Measurements from ENCODE around the gene GATA2. TPM values are rescaled to one million over a fixed set of nuclear protein-coding genes. Genes with fewer than 3 reads are reported as not detected.

The GATA2 gene
- total RNA-seq, 1 donor from 2014 or later: 1.7 TPM

- TF ChIP-seq, protein P1, sequence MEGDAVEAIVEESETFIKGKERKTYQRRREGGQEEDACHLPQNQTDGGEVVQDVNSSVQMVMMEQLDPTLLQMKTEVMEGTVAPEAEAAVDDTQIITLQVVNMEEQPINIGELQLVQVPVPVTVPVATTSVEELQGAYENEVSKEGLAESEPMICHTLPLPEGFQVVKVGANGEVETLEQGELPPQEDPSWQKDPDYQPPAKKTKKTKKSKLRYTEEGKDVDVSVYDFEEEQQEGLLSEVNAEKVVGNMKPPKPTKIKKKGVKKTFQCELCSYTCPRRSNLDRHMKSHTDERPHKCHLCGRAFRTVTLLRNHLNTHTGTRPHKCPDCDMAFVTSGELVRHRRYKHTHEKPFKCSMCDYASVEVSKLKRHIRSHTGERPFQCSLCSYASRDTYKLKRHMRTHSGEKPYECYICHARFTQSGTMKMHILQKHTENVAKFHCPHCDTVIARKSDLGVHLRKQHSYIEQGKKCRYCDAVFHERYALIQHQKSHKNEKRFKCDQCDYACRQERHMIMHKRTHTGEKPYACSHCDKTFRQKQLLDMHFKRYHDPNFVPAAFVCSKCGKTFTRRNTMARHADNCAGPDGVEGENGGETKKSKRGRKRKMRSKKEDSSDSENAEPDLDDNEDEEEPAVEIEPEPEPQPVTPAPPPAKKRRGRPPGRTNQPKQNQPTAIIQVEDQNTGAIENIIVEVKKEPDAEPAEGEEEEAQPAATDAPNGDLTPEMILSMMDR (IDR thresholded peaks at IDR 0.05; ENCODE audit: unreplicated experiment): no peak
- DNase-seq (ENCODE audit: low spot score, unreplicated experiment): no peak
- Mint-ChIP-seq H3K27ac (no peak overlapping the region), H3K9me3 (ENCODE audit: low read depth) (no peaks in the 10 kb centered on the region), H3K36me3 (ENCODE audit: insufficient read depth) (no peaks in the 10 kb centered on the region), H3K27me3 (peaks cover 26% of the 10 kb centered on the region), H3K4me3 (ENCODE audit: low read depth) (no peak overlapping the region), H3K4me1 (ENCODE audit: low read depth) (no peaks in the 10 kb centered on the region)
Observed at GRCh38 chr3:128532012-128532983, 39.3 kb upstream of the GATA2 start.

DNA sequence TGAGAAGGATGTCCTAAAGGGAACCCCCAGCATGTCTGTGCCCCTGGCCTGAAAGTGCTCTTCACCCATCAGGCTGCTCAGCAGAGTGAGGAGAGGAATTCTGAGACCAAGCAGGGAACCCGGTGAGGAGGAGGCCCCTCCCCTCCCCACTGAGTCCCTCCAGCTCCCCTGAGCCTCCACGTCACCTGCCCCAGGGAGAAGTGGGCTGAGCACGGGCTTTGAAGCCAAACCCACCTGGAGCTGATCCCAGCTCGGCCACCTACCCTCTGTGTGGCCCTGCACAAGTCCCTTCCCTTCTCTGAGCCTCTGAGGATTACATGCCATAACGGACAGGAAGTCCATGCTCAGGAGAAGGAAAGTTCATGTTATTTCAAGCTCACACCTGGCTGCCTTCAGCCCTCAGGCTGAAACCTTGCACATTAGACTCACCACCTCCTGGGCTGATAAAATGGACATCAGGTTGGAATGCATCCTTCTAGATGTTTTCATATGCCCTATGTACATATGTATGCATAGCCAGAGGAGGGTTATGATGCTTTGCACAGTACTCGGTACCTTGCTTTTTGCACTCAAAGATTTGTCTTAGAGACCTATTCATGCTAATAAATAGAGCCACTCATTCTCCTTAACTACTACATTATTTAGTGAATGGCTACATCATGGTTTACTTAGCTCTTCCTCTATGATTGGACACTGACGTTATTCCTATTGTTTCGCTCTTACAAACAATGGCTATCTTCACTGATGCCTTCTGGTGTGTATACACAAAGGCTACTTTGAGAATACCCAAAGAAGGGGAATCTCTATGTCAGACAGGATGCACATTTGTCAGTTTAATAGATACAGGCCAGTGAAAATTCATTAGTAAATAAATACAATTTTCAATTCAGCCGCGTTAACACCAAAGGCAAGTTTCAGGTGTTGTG, 31.6 kb upstream of the GATA2 start:
- H3K27ac Mint-ChIP-seq: no peak overlapping the region
- no peak for DNase-seq (ENCODE audit: low spot score, unreplicated experiment)
- TF ChIP-seq, protein P1 (IDR thresholded peaks at IDR 0.05; ENCODE audit: unreplicated experiment): no peak
- H3K4me3 Mint-ChIP-seq (ENCODE audit: low read depth): no peak overlapping the region
- no peaks in the 10 kb centered on the region for H3K9me3 Mint-ChIP-seq (ENCODE audit: low read depth)
- H3K27me3 Mint-ChIP-seq: peaks cover 36% of the 10 kb centered on the region
- H3K36me3 Mint-ChIP-seq (ENCODE audit: insufficient read depth): no peaks in the 10 kb centered on the region
- no peaks in the 10 kb centered on the region for H3K4me1 Mint-ChIP-seq (ENCODE audit: low read depth)

- Mint-ChIP-seq H3K4me3 (ENCODE audit: low read depth) (no peak overlapping the region), H3K27ac (no peak overlapping the region), H3K27me3 (peaks cover 44% of the 10 kb centered on the region), H3K9me3 (ENCODE audit: low read depth) (no peaks in the 10 kb centered on the region), H3K36me3 (ENCODE audit: insufficient read depth) (no peaks in the 10 kb centered on the region), H3K4me1 (ENCODE audit: low read depth) (no peaks in the 10 kb centered on the region)
- no peak for DNase-seq (ENCODE audit: low spot score, unreplicated experiment)
- TF ChIP-seq, protein P1 (IDR thresholded peaks at IDR 0.05; ENCODE audit: unreplicated experiment): no peak
Observed at GRCh38 chr3:128523591-128523990, 30.6 kb upstream of the GATA2 start.

GRCh38 chr3:128521715-128522114, 28.7 kb upstream of the GATA2 start:
- Mint-ChIP-seq H3K27me3 (peaks cover 47% of the 10 kb centered on the region), H3K9me3 (ENCODE audit: low read depth) (no peaks in the 10 kb centered on the region), H3K27ac (no peak overlapping the region), H3K4me1 (ENCODE audit: low read depth) (no peaks in the 10 kb centered on the region), H3K4me3 (ENCODE audit: low read depth) (no peak overlapping the region), H3K36me3 (ENCODE audit: insufficient read depth) (no peaks in the 10 kb centered on the region)
- no peak for DNase-seq (ENCODE audit: low spot score, unreplicated experiment)
- TF ChIP-seq, protein P1 (IDR thresholded peaks at IDR 0.05; ENCODE audit: unreplicated experiment): no peak

Data from progenitor cell of endocrine pancreas (in vitro differentiated cells).